HCT116 (cell line): ENCODE results near the gene GRIK1. TPM values are rescaled to one million over a fixed set of nuclear protein-coding genes. Genes with fewer than 3 reads are reported as not detected.

Source experiments
- ATAC-seq: fragments of 200-7000 bp; cut with Tn5 transposase; 2 replicates; pipeline ENCODE4 v1.9.1; 2020; ENCODE audit warnings: mild to moderate bottlenecking, moderate library complexity
- BruUV-seq: library from RNA; stranded (reverse); fragments of 400-500 nt; replicated peaks from 2 replicates; lab custom pipeline; 2021; lab: Mats Ljungman, UMichigan
- CTCF ChIA-PET: fragments of 300-600 bp; sonication (Branson Sonifier 250); formaldehyde crosslinking; loops from one replicate; lab custom pipeline; 2021; ENCODE audit warnings: antibody characterized with exemption; lab: Charles Lee
- POLR2A ChIA-PET: fragments of 300-600, 350-600 bp; sonication (Branson Sonifier 250); formaldehyde crosslinking; loops from one replicate; lab custom pipeline; 2021; ENCODE audit warnings: antibody characterized with exemption; lab: Charles Lee
- RAD21 ChIA-PET, 2 experiments: fragments of 300-600 bp; sonication (Branson Sonifier 250); formaldehyde crosslinking; loops; one replicate each; lab custom pipeline; 2023; ENCODE audit warnings: low total read pairs in 2 of 2; ENCODE audit not compliant: uncharacterized antibody in 2 of 2, unreplicated experiment in 2 of 2, low non-redundant PET in 1 of 2; lab: Charles Lee
- DNase-seq: peaks from one replicate; pipeline ENCODE4 v3.0.0-alpha.2; 2010; ENCODE audit warnings: low read depth, low spot score
- H2AFZ ChIP-seq: fragments of 200-600 bp; shearing (Covaris generic), sonication (generic); 2 replicates; pipeline ENCODE4 v1.6.1; 2017; ENCODE audit warnings: low read depth, mixed run types, mixed read lengths, antibody characterized with exemption, low read length; ENCODE audit not compliant: poor library complexity, severe bottlenecking
- H3K27ac ChIP-seq: 2 replicates; pipeline ENCODE4 v1.5.1; 2012; ENCODE audit warnings: low read depth, low read length
- H3K27me3 ChIP-seq: fragments of 200-600 bp; sonication (generic); 2 replicates; pipeline ENCODE4 v1.6.1; 2016; ENCODE audit warnings: mixed run types, low read length, mixed read lengths; ENCODE audit not compliant: insufficient read depth
- H3K36me3 ChIP-seq, 2 experiments: fragments of 200-500 bp in 1 of 2; fragments of 200-600 bp in 1 of 2; sonication (Bioruptor generic) in 1 of 2; sonication (generic) in 1 of 2; 2 replicates each; pipeline versions ENCODE4 v1.5.1 to v1.6.1; 2014 to 2016; ENCODE audit warnings: low read length in 2 of 2, inconsistent platforms in 1 of 2, mixed read lengths in 1 of 2, mixed run types in 1 of 2; ENCODE audit not compliant: insufficient read depth in 2 of 2, control insufficient read depth in 1 of 2
- H3K4me1 ChIP-seq, 2 experiments: fragments of 200-600 bp in 1 of 2; sonication (generic) in 1 of 2; 2 replicates each; pipeline versions ENCODE4 v1.5.1 to v1.6.1; 2012 to 2017; ENCODE audit warnings: low read length in 2 of 2, inconsistent platforms in 1 of 2, mild to moderate bottlenecking in 1 of 2, mixed read lengths in 1 of 2, mixed run types in 1 of 2, moderate library complexity in 1 of 2; ENCODE audit not compliant: insufficient read depth in 2 of 2, control insufficient read depth in 1 of 2
- H3K4me2 ChIP-seq: fragments of 200-600 bp; sonication (generic); 2 replicates; pipeline ENCODE4 v1.6.1; 2017; ENCODE audit warnings: mixed run types, low read length, mixed read lengths
- H3K4me3 ChIP-seq, 2 experiments: fragments of 200-600 bp in 1 of 2; sonication (generic) in 1 of 2; replicated peaks in 1 of 2; 2 replicates each; pipeline ENCODE4 v1.5.1; 2011 to 2016; ENCODE audit warnings: low read length in 2 of 2, control low read depth in 1 of 2, low read depth in 1 of 2, mild to moderate bottlenecking in 1 of 2, mixed read lengths in 1 of 2, mixed run types in 1 of 2
- H3K79me2 ChIP-seq: fragments of 200-600 bp; sonication (generic); 2 replicates; pipeline ENCODE4 v1.6.1; 2017; ENCODE audit warnings: mild to moderate bottlenecking, mixed run types, low read length, moderate library complexity, mixed read lengths; ENCODE audit not compliant: insufficient read depth
- H3K9ac ChIP-seq: fragments of 200-600 bp; sonication (generic); 2 replicates; pipeline ENCODE4 v1.6.1; 2016; ENCODE audit warnings: low read length, mixed read lengths
- H3K9me2 ChIP-seq: fragments of 200-600 bp; sonication (generic), shearing (Covaris generic); 2 replicates; pipeline ENCODE4 v1.6.1; 2017; ENCODE audit warnings: mixed run types, mild to moderate bottlenecking, moderate library complexity; ENCODE audit not compliant: insufficient read depth
- H3K9me3 ChIP-seq, 2 experiments: fragments of 200-500 bp in 1 of 2; fragments of 200-600 bp in 1 of 2; sonication (Bioruptor generic) in 1 of 2; sonication (generic) in 1 of 2; 2 replicates each; pipeline ENCODE4 v1.6.1; 2014 to 2017; ENCODE audit warnings: low read length in 2 of 2, mixed read lengths in 2 of 2, inconsistent platforms in 1 of 2, low read depth in 1 of 2, mild to moderate bottlenecking in 1 of 2, mixed run types in 1 of 2, moderate library complexity in 1 of 2; ENCODE audit not compliant: control insufficient read depth in 1 of 2, insufficient read depth in 1 of 2
- H4K20me1 ChIP-seq: fragments of 200-600 bp; sonication (generic), shearing (Covaris generic); 2 replicates; pipeline ENCODE4 v1.6.1; 2017; ENCODE audit warnings: mixed run types, mild to moderate bottlenecking, moderate library complexity; ENCODE audit not compliant: insufficient read depth
- CTCF ChIP-seq, 3 experiments: fragments of 200-600 bp in 1 of 3; sonication (generic) in 1 of 3; IDR thresholded peaks in 2 of 3; conservative IDR thresholded peaks in 1 of 3; 2 replicates each; pipeline ENCODE4 v1.5.1; 2012 to 2017; ENCODE audit warnings: low read depth in 2 of 3, low read length in 2 of 3, antibody characterized with exemption in 1 of 3, borderline replicate concordance in 1 of 3, control low read depth in 1 of 3, mild to moderate bottlenecking in 1 of 3, mixed read lengths in 1 of 3, mixed run types in 1 of 3, moderate library complexity in 1 of 3; ENCODE audit not compliant: insufficient read depth in 1 of 3
- EGR1 ChIP-seq: IDR thresholded peaks from 2 replicates; pipeline ENCODE4 v1.6.1; 2012; ENCODE audit warnings: low read depth
- RAD21 ChIP-seq: IDR thresholded peaks from 2 replicates; pipeline ENCODE4 v1.6.1; 2012; ENCODE audit warnings: low read depth, mild to moderate bottlenecking
- ZBTB33 ChIP-seq: IDR thresholded peaks from 2 replicates; pipeline ENCODE4 v1.6.1; 2011; ENCODE audit warnings: mild to moderate bottlenecking, low read length, moderate library complexity; ENCODE audit not compliant: insufficient replicate concordance; ENCODE audit errors: extremely low read depth
- ZFX ChIP-seq: fragments of 450-650 bp; IDR thresholded peaks from 2 replicates; pipeline ENCODE4 v1.6.1; 2017
- intact Hi-C: fragments of 100-400 bp; cut with micrococcal nuclease; formaldehyde crosslinking; loops from 2 replicates; pipeline ENCODE4 v1.10.0; 2022
- total RNA-seq: library from RNA; stranded (reverse); gene quantifications from one replicate; pipeline ENCODE4 v1.2.1, GENCODE V29; 2021; ENCODE audit not compliant: unreplicated experiment

Gene GRIK1
- total RNA-seq, 1 experiment from 2014 or later = not detected

- Histone ChIP-seq H3K27ac (no peak overlapping the region), H2AFZ (no peak overlapping the region), H3K79me2 (no peaks in the 10 kb centered on the region), H3K27me3 (no peaks in the 10 kb centered on the region), H3K4me2 (no peak overlapping the region), H4K20me1 (no peaks in the 10 kb centered on the region), H3K36me3 (no peaks in the 10 kb centered on the region), H3K4me3 (no peak overlapping the region), H3K9me2 (no peaks in the 10 kb centered on the region), H3K9ac (no peak overlapping the region), H3K9me3 (no peaks in the 10 kb centered on the region), H3K4me1 (no peaks in the 10 kb centered on the region)
- RAD21 ChIA-PET = no interaction called here
- DNase-seq (no peak), ATAC-seq (no peak)
- intact Hi-C loops = no loop called here
- POLR2A ChIA-PET = no interaction called here
- no TSS peak for BruUV-seq
- TF ChIP-seq RAD21 (no peak), EGR1 (no peak), ZBTB33 (no peak), ZFX (no peak), CTCF (IDR thresholded peaks at IDR 0.05 in 2 of 3, conservative IDR thresholded peaks at IDR 0.05 in 1 of 3; ENCODE audit: borderline replicate concordance in 1 of 3, insufficient read depth in 1 of 3, low read depth in 2 of 3, low read length in 2 of 3) (no peak)
- CTCF ChIA-PET = no interaction called here
Measured at GRCh38 chr21:29583424-29583924, 356.3 kb downstream of the GRIK1 start.
